Measurements from ENCODE around the gene FAM98B.

FAM98B gene

GRCh38 chr15:38461066-38461833 is 7.3 kb downstream of the FAM98B start:
- DNase-seq (ENCODE audit: low read depth), result peak; percentile 20

- DNase-seq (ENCODE audit: low read depth), result no peak
Observed at GRCh38 chr15:38463893-38464292, 10.0 kb downstream of the FAM98B start.

GRCh38 chr15:38464675-38465074 is 10.7 kb downstream of the FAM98B start:
- no peak for DNase-seq (ENCODE audit: low read depth)

GRCh38 chr15:38470816-38471215 is 16.9 kb downstream of the FAM98B start:
- no peak for DNase-seq (ENCODE audit: low read depth)

- peak; percentile 36 for DNase-seq (ENCODE audit: low read depth)
Observed at GRCh38 chr15:38471974-38472373, 18.0 kb downstream of the FAM98B start.

GRCh38 chr15:38474155-38474757 is 20.3 kb downstream of the FAM98B start:
- DNase-seq (ENCODE audit: low read depth), result peak; percentile 73

- no peak for DNase-seq (ENCODE audit: low read depth)
Observed at GRCh38 chr15:38475361-38475760, 21.4 kb downstream of the FAM98B start.

GRCh38 chr15:38476120-38476519 is 22.2 kb downstream of the FAM98B start:
- no peak for DNase-seq (ENCODE audit: low read depth)

- peak; percentile 57 for DNase-seq (ENCODE audit: low read depth)
Observed at GRCh38 chr15:38477637-38478036, 23.7 kb downstream of the FAM98B start.

- DNase-seq (ENCODE audit: low read depth), result no peak
Observed at GRCh38 chr15:38479266-38479665, 25.3 kb downstream of the FAM98B start.

GRCh38 chr15:38479756-38480155 is 25.8 kb downstream of the FAM98B start:
- DNase-seq (ENCODE audit: low read depth), result no peak

- no peak for DNase-seq (ENCODE audit: low read depth)
Observed at GRCh38 chr15:38481113-38481512, 27.2 kb downstream of the FAM98B start.

- no peak for DNase-seq (ENCODE audit: low read depth)
Observed at GRCh38 chr15:38481761-38482160, 27.8 kb downstream of the FAM98B start.

- no peak for DNase-seq (ENCODE audit: low read depth)
Observed at GRCh38 chr15:38482572-38482971, 28.6 kb downstream of the FAM98B start.

- peak; percentile 16 for DNase-seq (ENCODE audit: low read depth)
Observed at GRCh38 chr15:38486936-38487335, 33.0 kb downstream of the FAM98B start.

GRCh38 chr15:38487378-38487777 is 33.5 kb downstream of the FAM98B start:
- DNase-seq (ENCODE audit: low read depth), result peak; percentile 24

- DNase-seq (ENCODE audit: low read depth), result no peak
Observed at GRCh38 chr15:38490242-38490922, 36.5 kb downstream of the FAM98B start.

- no peak for DNase-seq (ENCODE audit: low read depth)
Observed at GRCh38 chr15:38496151-38496550, 42.2 kb downstream of the FAM98B start.

GRCh38 chr15:38499651-38500050 is 45.7 kb downstream of the FAM98B start:
- DNase-seq (ENCODE audit: low read depth), result no peak

- DNase-seq (ENCODE audit: low read depth), result no peak
Observed at GRCh38 chr15:38503496-38503895, 49.6 kb downstream of the FAM98B start.

- DNase-seq (ENCODE audit: low read depth), result no peak
Observed at GRCh38 chr15:38504680-38505467, 50.9 kb downstream of the FAM98B start.

- DNase-seq (ENCODE audit: low read depth), result no peak
Observed at GRCh38 chr15:38506997-38507396, 53.1 kb downstream of the FAM98B start.

All from amniotic epithelial cell (primary cell).